ENCODE results near the gene UBR4.

- TF ChIP-seq POLR2A (IDR thresholded peaks at IDR 0.05; ENCODE audit: low read length) (no peak), GATA1 (IDR thresholded peaks at IDR 0.05; ENCODE audit: low read depth, low read length) (no peak)
These were observed 176.0 kb downstream of the UBR4 start for GRCh38 chr1:19033926-19034680.
